GM23338 (cell line): Measurements from ENCODE around the gene TASL. TPM values are rescaled to one million over a fixed set of nuclear protein-coding genes. Genes with fewer than 3 reads are reported as not detected.

ENCODE experiments used
- ATAC-seq: fragments of 200-7000 bp; cut with Tn5 transposase; 3 replicates; pipeline ENCODE4 v1.9.1; 2020
- DNase-seq: peaks from one replicate; pipeline ENCODE4 v3.0.0-alpha.2; 2015; ENCODE audit warnings: low spot score
- H2AFZ ChIP-seq: fragments of 200-600 bp; sonication (generic); 2 replicates; pipeline ENCODE4 v1.8.0; 2016; ENCODE audit warnings: antibody characterized with exemption, mild to moderate bottlenecking, moderate library complexity
- H3F3A ChIP-seq: fragments of 200-600 bp; sonication (generic); replicated peaks from 2 replicates; pipeline ENCODE4 v1.8.0; 2017; ENCODE audit warnings: antibody characterized with exemption, mixed run types, low read depth
- H3K27ac ChIP-seq: fragments of 200-600 bp; sonication (generic); 2 replicates; pipeline ENCODE4 v1.6.1; 2016; ENCODE audit warnings: low read depth
- H3K27me3 ChIP-seq: fragments of 200-600 bp; sonication (generic); 2 replicates; pipeline ENCODE4 v1.8.0; 2016; ENCODE audit warnings: mild to moderate bottlenecking, mixed run types, moderate library complexity; ENCODE audit not compliant: insufficient read depth
- H3K36me3 ChIP-seq: fragments of 200-600 bp; sonication (generic); 2 replicates; pipeline ENCODE4 v1.8.0; 2016; ENCODE audit warnings: mild to moderate bottlenecking; ENCODE audit not compliant: insufficient read depth
- H3K4me1 ChIP-seq: fragments of 200-600 bp; sonication (generic); 2 replicates; pipeline ENCODE4 v1.8.0; 2016; ENCODE audit warnings: mild to moderate bottlenecking, moderate library complexity; ENCODE audit not compliant: insufficient read depth
- H3K4me2 ChIP-seq: fragments of 200-600 bp; sonication (generic); 2 replicates; pipeline ENCODE4 v1.7.1; 2017; ENCODE audit warnings: mixed run types
- H3K4me3 ChIP-seq: fragments of 200-600 bp; sonication (generic); 2 replicates; pipeline ENCODE4 v1.6.1; 2016; ENCODE audit warnings: mixed run types
- H3K79me2 ChIP-seq: fragments of 200-600 bp; sonication (generic); replicated peaks from 2 replicates; pipeline ENCODE4 v1.8.0; 2017; ENCODE audit warnings: mild to moderate bottlenecking; ENCODE audit not compliant: insufficient read depth
- H3K9me2 ChIP-seq: fragments of 200-600 bp; sonication (generic); 2 replicates; pipeline ENCODE4 v1.8.0; 2017; ENCODE audit not compliant: insufficient read depth
- H4K20me1 ChIP-seq: fragments of 200-600 bp; sonication (generic); replicated peaks from 2 replicates; pipeline ENCODE4 v1.8.0; 2017; ENCODE audit warnings: mild to moderate bottlenecking; ENCODE audit not compliant: insufficient read depth
- H3K27ac Mint-ChIP-seq: 2 replicates; pipeline ENCODE4 v1.8.0; 2020; ENCODE audit warnings: inconsistent platforms, mild to moderate bottlenecking, moderate library complexity, mixed read lengths
- H3K27me3 Mint-ChIP-seq: 3 replicates; pipeline ENCODE4 v1.8.0; 2022; ENCODE audit warnings: low read depth, mild to moderate bottlenecking, moderate library complexity, mixed read lengths, inconsistent platforms; ENCODE audit not compliant: insufficient read depth, poor library complexity
- H3K36me3 Mint-ChIP-seq: 3 replicates; pipeline ENCODE4 v1.8.0; 2021; ENCODE audit warnings: low read depth, mild to moderate bottlenecking, inconsistent platforms, moderate library complexity, mixed read lengths
- H3K4me1 Mint-ChIP-seq: 3 replicates; pipeline ENCODE4 v1.8.0; 2020; ENCODE audit warnings: mild to moderate bottlenecking, inconsistent platforms, mixed read lengths
- H3K4me3 Mint-ChIP-seq: 3 replicates; pipeline ENCODE4 v1.8.0; 2021; ENCODE audit warnings: moderate library complexity, mild to moderate bottlenecking, inconsistent platforms, mixed read lengths
- H3K9me3 Mint-ChIP-seq: 3 replicates; pipeline ENCODE4 v1.8.0; 2020; ENCODE audit warnings: moderate library complexity, mild to moderate bottlenecking, inconsistent platforms, mixed read lengths
- CREB1 ChIP-seq: fragments of 250-450 bp; sonication (Bioruptor Pico); IDR thresholded peaks from 2 replicates; pipeline ENCODE4 v1.5.0; 2020; ENCODE audit warnings: low read depth, mild to moderate bottlenecking, moderate library complexity
- EZH2phosphoT487 ChIP-seq: fragments of 200-600 bp; sonication (generic); IDR thresholded peaks from one replicate; pipeline ENCODE4 v1.8.1; 2018; ENCODE audit warnings: antibody characterized with exemption; ENCODE audit not compliant: unreplicated experiment
- NANOG ChIP-seq: IDR thresholded peaks from 2 replicates; pipeline ENCODE4 v1.6.1; 2016; ENCODE audit warnings: antibody characterized with exemption, borderline replicate concordance
- POLR2AphosphoS5 ChIP-seq: IDR thresholded peaks from 2 replicates; pipeline ENCODE4 v1.6.1; 2016; ENCODE audit warnings: antibody characterized with exemption, low read depth
- STAT1 ChIP-seq: IDR thresholded peaks from one replicate; pipeline ENCODE4 v1.6.1; 2016; ENCODE audit warnings: antibody characterized with exemption; ENCODE audit not compliant: unreplicated experiment
- ZNF114 ChIP-seq: fragments of 250-450 bp; sonication (Bioruptor Pico); IDR thresholded peaks from 2 replicates; pipeline ENCODE4 v1.5.0; 2020; ENCODE audit warnings: mild to moderate bottlenecking, moderate library complexity
- ZNF331 ChIP-seq: fragments of 250-450 bp; sonication (Bioruptor Pico); IDR thresholded peaks from 2 replicates; pipeline ENCODE4 v1.5.0; 2020; ENCODE audit warnings: low read depth, mild to moderate bottlenecking, moderate library complexity
- polyA plus RNA-seq: library from polyadenylated mRNA; unstranded; fragments of >200 nt; fragmentation: Nextera tagmentation; extraction: Ambion mirVana; gene quantifications from 2 replicates; pipeline ENCODE4 v1.2.1, GENCODE V29; 2016
- total RNA-seq: library from RNA; depleted of rRNA; stranded (reverse); fragments of >200 nt; shearing (Covaris generic); gene quantifications from 2 replicates; pipeline ENCODE4 v1.2.3, GENCODE V29; 2014
- TF ChIP-seq, protein P1 (sequence below): IDR thresholded peaks from 2 replicates; pipeline ENCODE4 v1.6.1; 2016; ENCODE audit warnings: antibody characterized with exemption
- TF ChIP-seq, protein P2 (sequence below): IDR thresholded peaks from one replicate; pipeline ENCODE4 v1.6.1; 2018; ENCODE audit warnings: antibody characterized with exemption; ENCODE audit not compliant: unreplicated experiment

TASL gene
- total and polyA plus RNA-seq, 2 experiments from 2014 or later = not detected

DNA sequence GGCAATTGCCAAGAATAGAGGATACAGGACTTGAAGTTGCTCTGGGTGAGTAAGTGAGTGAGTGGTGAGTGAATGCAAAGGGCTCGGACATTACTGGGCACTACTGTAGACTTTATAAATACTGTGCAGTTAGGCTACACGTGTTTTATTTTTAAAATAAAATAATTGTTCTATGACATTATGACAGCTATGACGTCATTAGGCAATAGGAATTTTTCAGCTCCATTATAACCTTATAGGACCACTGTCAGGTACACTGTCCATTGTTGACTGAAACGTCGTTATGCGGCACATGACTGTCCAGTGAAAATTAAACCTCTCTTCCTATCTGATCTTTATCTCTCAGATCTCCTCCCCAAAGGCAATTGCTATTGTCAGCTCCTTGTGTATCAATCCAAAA, 5.1 kb upstream of the TASL start (continued):
- TF ChIP-seq, protein P1, sequence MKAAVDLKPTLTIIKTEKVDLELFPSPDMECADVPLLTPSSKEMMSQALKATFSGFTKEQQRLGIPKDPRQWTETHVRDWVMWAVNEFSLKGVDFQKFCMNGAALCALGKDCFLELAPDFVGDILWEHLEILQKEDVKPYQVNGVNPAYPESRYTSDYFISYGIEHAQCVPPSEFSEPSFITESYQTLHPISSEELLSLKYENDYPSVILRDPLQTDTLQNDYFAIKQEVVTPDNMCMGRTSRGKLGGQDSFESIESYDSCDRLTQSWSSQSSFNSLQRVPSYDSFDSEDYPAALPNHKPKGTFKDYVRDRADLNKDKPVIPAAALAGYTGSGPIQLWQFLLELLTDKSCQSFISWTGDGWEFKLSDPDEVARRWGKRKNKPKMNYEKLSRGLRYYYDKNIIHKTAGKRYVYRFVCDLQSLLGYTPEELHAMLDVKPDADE = no peak
- TF ChIP-seq EZH2phosphoT487 (no peak), ZNF114 (CRISPR knock-in tag) (no peak)

DNA sequence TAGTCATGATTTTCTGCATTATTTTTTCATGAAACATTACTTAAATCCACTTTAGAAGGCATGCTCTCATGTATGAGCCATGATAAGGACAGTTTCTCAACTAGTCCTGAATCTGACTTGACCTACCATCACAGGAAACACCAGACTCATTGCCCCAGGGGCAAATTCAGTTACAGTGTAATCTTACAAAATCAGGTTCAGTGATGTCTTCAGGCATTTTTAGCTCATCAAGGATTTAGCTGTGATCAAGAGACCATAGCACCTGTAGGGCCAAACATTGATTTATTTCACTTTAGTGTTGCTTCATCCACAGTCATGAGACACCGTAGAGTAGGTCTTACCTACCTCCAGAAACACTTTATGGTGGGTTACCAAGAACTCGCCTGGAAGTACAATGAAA, 3.1 kb upstream of the TASL start:
- no peak overlapping the region for H2AFZ ChIP-seq
- H3K4me3 ChIP-seq = no peak overlapping the region
- no peaks in the 10 kb centered on the region for H3K9me3 Mint-ChIP-seq
- H3K27ac Mint-ChIP-seq = no peak overlapping the region
- ATAC-seq (no peak), DNase-seq (no peak)
- H3K27me3 Mint-ChIP-seq = no peaks in the 10 kb centered on the region
- no peak overlapping the region for H3K4me2 ChIP-seq
- H3K27ac ChIP-seq = no peak overlapping the region
- no peaks in the 10 kb centered on the region for H3K4me1 ChIP-seq
- H3K36me3 Mint-ChIP-seq = no peaks in the 10 kb centered on the region
- no peaks in the 10 kb centered on the region for H3K9me2 ChIP-seq
- no peaks in the 10 kb centered on the region for H4K20me1 ChIP-seq
- no peak overlapping the region for H3K4me3 Mint-ChIP-seq
- no peaks in the 10 kb centered on the region for H3K79me2 ChIP-seq
- H3K27me3 ChIP-seq = no peaks in the 10 kb centered on the region
- no peaks in the 10 kb centered on the region for H3K4me1 Mint-ChIP-seq
- H3K36me3 ChIP-seq = no peaks in the 10 kb centered on the region
- no peak for TF ChIP-seq CREB1 (CRISPR knock-in tag)
- TF ChIP-seq, protein P1 = no peak
- no peaks in the 10 kb centered on the region for H3F3A ChIP-seq

DNA sequence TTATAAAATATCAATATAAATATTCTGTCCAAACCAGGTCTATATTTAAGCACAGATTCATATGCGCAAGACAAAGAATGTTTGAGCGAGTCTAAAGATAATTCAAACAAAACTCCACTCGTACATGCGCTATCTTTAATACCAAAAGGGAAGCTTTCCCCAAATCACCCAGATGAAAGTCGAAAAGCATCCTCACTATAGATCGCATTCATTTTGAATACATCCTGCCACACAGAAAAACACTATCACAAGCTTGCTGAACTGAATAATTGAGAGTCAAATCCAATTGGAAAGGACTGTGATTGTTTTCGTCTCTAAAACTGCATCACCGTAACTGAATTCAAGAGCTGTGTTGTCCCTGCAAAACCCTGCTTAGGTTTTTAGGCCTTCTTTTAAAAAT, 685 bp downstream of the TASL start:
- no peak overlapping the region for H3K4me3 Mint-ChIP-seq
- H3K79me2 ChIP-seq = no peaks in the 10 kb centered on the region
- H3K4me3 ChIP-seq = no peak overlapping the region
- ATAC-seq (no peak), DNase-seq (no peak)
- no peak overlapping the region for H2AFZ ChIP-seq
- H3K27me3 Mint-ChIP-seq = no peaks in the 10 kb centered on the region
- no peaks in the 10 kb centered on the region for H3K4me1 ChIP-seq
- H3F3A ChIP-seq = no peaks in the 10 kb centered on the region
- no peaks in the 10 kb centered on the region for H3K9me3 Mint-ChIP-seq
- H3K9me2 ChIP-seq = no peaks in the 10 kb centered on the region
- no peak overlapping the region for H3K27ac ChIP-seq
- H3K27ac Mint-ChIP-seq = no peak overlapping the region
- H3K4me2 ChIP-seq = no peak overlapping the region
- no peaks in the 10 kb centered on the region for H4K20me1 ChIP-seq
- H3K36me3 Mint-ChIP-seq = no peaks in the 10 kb centered on the region
- 0 out of 3 replicates have a peak, but pooled peaks cover 2% of the 10 kb centered on the region for H3K4me1 Mint-ChIP-seq
- no peaks in the 10 kb centered on the region for H3K36me3 ChIP-seq
- no peaks in the 10 kb centered on the region for H3K27me3 ChIP-seq
- TF ChIP-seq NANOG = no peak
- TF ChIP-seq, protein P2, sequence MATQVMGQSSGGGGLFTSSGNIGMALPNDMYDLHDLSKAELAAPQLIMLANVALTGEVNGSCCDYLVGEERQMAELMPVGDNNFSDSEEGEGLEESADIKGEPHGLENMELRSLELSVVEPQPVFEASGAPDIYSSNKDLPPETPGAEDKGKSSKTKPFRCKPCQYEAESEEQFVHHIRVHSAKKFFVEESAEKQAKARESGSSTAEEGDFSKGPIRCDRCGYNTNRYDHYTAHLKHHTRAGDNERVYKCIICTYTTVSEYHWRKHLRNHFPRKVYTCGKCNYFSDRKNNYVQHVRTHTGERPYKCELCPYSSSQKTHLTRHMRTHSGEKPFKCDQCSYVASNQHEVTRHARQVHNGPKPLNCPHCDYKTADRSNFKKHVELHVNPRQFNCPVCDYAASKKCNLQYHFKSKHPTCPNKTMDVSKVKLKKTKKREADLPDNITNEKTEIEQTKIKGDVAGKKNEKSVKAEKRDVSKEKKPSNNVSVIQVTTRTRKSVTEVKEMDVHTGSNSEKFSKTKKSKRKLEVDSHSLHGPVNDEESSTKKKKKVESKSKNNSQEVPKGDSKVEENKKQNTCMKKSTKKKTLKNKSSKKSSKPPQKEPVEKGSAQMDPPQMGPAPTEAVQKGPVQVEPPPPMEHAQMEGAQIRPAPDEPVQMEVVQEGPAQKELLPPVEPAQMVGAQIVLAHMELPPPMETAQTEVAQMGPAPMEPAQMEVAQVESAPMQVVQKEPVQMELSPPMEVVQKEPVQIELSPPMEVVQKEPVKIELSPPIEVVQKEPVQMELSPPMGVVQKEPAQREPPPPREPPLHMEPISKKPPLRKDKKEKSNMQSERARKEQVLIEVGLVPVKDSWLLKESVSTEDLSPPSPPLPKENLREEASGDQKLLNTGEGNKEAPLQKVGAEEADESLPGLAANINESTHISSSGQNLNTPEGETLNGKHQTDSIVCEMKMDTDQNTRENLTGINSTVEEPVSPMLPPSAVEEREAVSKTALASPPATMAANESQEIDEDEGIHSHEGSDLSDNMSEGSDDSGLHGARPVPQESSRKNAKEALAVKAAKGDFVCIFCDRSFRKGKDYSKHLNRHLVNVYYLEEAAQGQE = no peak
- TF ChIP-seq ZNF114 (CRISPR knock-in tag) = no peak
- TF ChIP-seq ZNF331 (CRISPR knock-in tag) = no peak
- TF ChIP-seq STAT1 = no peak
- TF ChIP-seq, protein P1 = no peak
- no peak for TF ChIP-seq CREB1 (CRISPR knock-in tag)
- no peak for TF ChIP-seq POLR2AphosphoS5
